Neural cell (in vitro differentiated cells): ENCODE data around the gene LGALS4. TPM values are rescaled to one million over a fixed set of nuclear protein-coding genes. Genes with fewer than 3 reads are reported as not detected.
"Not testable (repeated sequence)": the region's sequence is repeated elsewhere in the genome, so short reads cannot be mapped to it uniquely, and the experiment has no call there.

Source experiments
- H2AFZ ChIP-seq: fragments of 200-600, 300-800 bp; sonication (generic), shearing (Covaris generic); 2 replicates; pipeline ENCODE4 v1.6.0; 2014; ENCODE audit warnings: low read depth, mild to moderate bottlenecking, antibody characterized with exemption, low read length, moderate library complexity
- H3F3A ChIP-seq: fragments of 200-600 bp; shearing (Covaris generic); 2 replicates; pipeline ENCODE4 v1.6.1; 2016; ENCODE audit warnings: mild to moderate bottlenecking, moderate library complexity, mixed read lengths, antibody characterized with exemption, low read length; ENCODE audit not compliant: insufficient read depth, poor library complexity, severe bottlenecking
- H3K27ac ChIP-seq: fragments of 200-600, 300-800 bp; sonication (generic), shearing (Covaris generic); 2 replicates; pipeline ENCODE4 v1.5.1; 2014; ENCODE audit warnings: mild to moderate bottlenecking, low read length, moderate library complexity
- H3K27me3 ChIP-seq: fragments of 300-800, 200-600 bp; sonication (generic), shearing (Covaris generic); 2 replicates; pipeline ENCODE4 v1.6.0; 2014; ENCODE audit warnings: mild to moderate bottlenecking, low read depth, low read length, moderate library complexity; ENCODE audit not compliant: insufficient read depth
- H3K36me3 ChIP-seq: fragments of 300-800, 200-600 bp; sonication (generic), shearing (Covaris generic); 2 replicates; pipeline ENCODE4 v1.5.1; 2014; ENCODE audit warnings: mild to moderate bottlenecking, antibody characterized with exemption, low read length, moderate library complexity; ENCODE audit not compliant: insufficient read depth
- H3K4me2 ChIP-seq: fragments of 300-800, 200-600 bp; sonication (generic), shearing (Covaris generic); 2 replicates; pipeline ENCODE4 v1.6.0; 2014; ENCODE audit warnings: mild to moderate bottlenecking, low read length
- H3K4me3 ChIP-seq: fragments of 300-800, 200-600 bp; sonication (generic), shearing (Covaris generic); 2 replicates; pipeline ENCODE4 v1.5.1; 2014; ENCODE audit warnings: mild to moderate bottlenecking, low read length, moderate library complexity
- H3K79me2 ChIP-seq: fragments of 200-600 bp; shearing (Covaris generic); replicated peaks from 2 replicates; pipeline ENCODE4 v1.6.0; 2014; ENCODE audit warnings: mild to moderate bottlenecking, low read length, moderate library complexity; ENCODE audit not compliant: insufficient read depth
- H3K9ac ChIP-seq: fragments of 300-800, 200-600 bp; sonication (generic), shearing (Covaris generic); 2 replicates; pipeline ENCODE4 v1.6.1; 2016; ENCODE audit warnings: mild to moderate bottlenecking, low read length, mixed read lengths
- H3K9me2 ChIP-seq: fragments of 200-600 bp; shearing (Covaris generic); 2 replicates; pipeline ENCODE4 v1.6.1; 2016; ENCODE audit warnings: mild to moderate bottlenecking, low read length, mixed read lengths; ENCODE audit not compliant: insufficient read depth
- H3K9me3 ChIP-seq: fragments of 200-600, 300-800 bp; sonication (generic), shearing (Covaris generic); 2 replicates; pipeline ENCODE4 v1.6.1; 2016; ENCODE audit warnings: mild to moderate bottlenecking, mixed run types, low read length, moderate library complexity, mixed read lengths
- H4K20me1 ChIP-seq: fragments of 200-600 bp; shearing (Covaris generic); 2 replicates; pipeline ENCODE4 v1.6.1; 2016; ENCODE audit warnings: mild to moderate bottlenecking, mixed run types; ENCODE audit not compliant: insufficient read depth
- EP300 ChIP-seq: fragments of 450-650 bp; conservative IDR thresholded peaks from 2 replicates; pipeline ENCODE4 v1.6.1; 2014; ENCODE audit warnings: antibody characterized with exemption, mild to moderate bottlenecking, moderate library complexity; ENCODE audit not compliant: poor library complexity, severe bottlenecking
- EZH2 ChIP-seq: fragments of 200-600, 300-800 bp; shearing (Covaris generic), sonication (generic); IDR thresholded peaks from 2 replicates; pipeline ENCODE4 v1.6.1; 2014; ENCODE audit warnings: antibody characterized with exemption, low read length, borderline replicate concordance, mild to moderate bottlenecking; ENCODE audit not compliant: insufficient read depth, poor library complexity, severe bottlenecking
- MXI1 ChIP-seq: fragments of 450-650 bp; conservative IDR thresholded peaks from 2 replicates; pipeline ENCODE4 v1.6.1; 2014; ENCODE audit warnings: antibody characterized with exemption, mild to moderate bottlenecking; ENCODE audit not compliant: poor library complexity, severe bottlenecking
- POLR2AphosphoS5 ChIP-seq: IDR thresholded peaks from 2 replicates; pipeline ENCODE4 v1.6.1; 2012
- RAD21 ChIP-seq: fragments of 450-650 bp; conservative IDR thresholded peaks from 2 replicates; pipeline ENCODE4 v1.6.1; 2014; ENCODE audit warnings: antibody characterized with exemption, mild to moderate bottlenecking, moderate library complexity
- REST ChIP-seq: IDR thresholded peaks from 2 replicates; pipeline ENCODE4 v1.6.1; 2012; ENCODE audit warnings: borderline replicate concordance
- SMC3 ChIP-seq: fragments of 450-650 bp; conservative IDR thresholded peaks from 2 replicates; pipeline ENCODE4 v1.6.1; 2014; ENCODE audit warnings: antibody characterized with exemption, mild to moderate bottlenecking, moderate library complexity; ENCODE audit not compliant: poor library complexity
- TAF1 ChIP-seq: IDR thresholded peaks from 2 replicates; pipeline ENCODE4 v1.6.1; 2012; ENCODE audit warnings: low read depth
- polyA plus RNA-seq: library from polyadenylated mRNA; depleted of rRNA; stranded (reverse); fragments of >200 nt; gene quantifications from 2 replicates; pipeline ENCODE4 v1.2.3, GENCODE V29; 2014
- TF ChIP-seq, protein P1 (sequence below): fragments of 450-650 bp; IDR thresholded peaks from 2 replicates; pipeline ENCODE4 v1.5.1; 2014; ENCODE audit warnings: antibody characterized with exemption, mild to moderate bottlenecking, moderate library complexity; ENCODE audit not compliant: poor library complexity, severe bottlenecking

Gene LGALS4
- polyA plus RNA-seq, 1 donor from 2014 or later, result 1.3 TPM

GRCh38 chr19:38763795-38764220, 48.9 kb downstream of the LGALS4 start:
- H3K9me3 ChIP-seq, result no peaks in the 10 kb centered on the region
- H3K79me2 ChIP-seq, result no peaks in the 10 kb centered on the region
- H3K9me2 ChIP-seq, result no peaks in the 10 kb centered on the region
- no peaks in the 10 kb centered on the region for H3K27me3 ChIP-seq
- H3K27ac ChIP-seq, result no peak overlapping the region
- TF ChIP-seq MXI1, result no peak
- no peak for TF ChIP-seq REST
- no peak for TF ChIP-seq SMC3
- TF ChIP-seq EZH2, result no peak
- TF ChIP-seq EP300, result no peak
- no peak for TF ChIP-seq TAF1
- TF ChIP-seq RAD21, result no peak
- TF ChIP-seq POLR2AphosphoS5, result no peak
- TF ChIP-seq, protein P1, sequence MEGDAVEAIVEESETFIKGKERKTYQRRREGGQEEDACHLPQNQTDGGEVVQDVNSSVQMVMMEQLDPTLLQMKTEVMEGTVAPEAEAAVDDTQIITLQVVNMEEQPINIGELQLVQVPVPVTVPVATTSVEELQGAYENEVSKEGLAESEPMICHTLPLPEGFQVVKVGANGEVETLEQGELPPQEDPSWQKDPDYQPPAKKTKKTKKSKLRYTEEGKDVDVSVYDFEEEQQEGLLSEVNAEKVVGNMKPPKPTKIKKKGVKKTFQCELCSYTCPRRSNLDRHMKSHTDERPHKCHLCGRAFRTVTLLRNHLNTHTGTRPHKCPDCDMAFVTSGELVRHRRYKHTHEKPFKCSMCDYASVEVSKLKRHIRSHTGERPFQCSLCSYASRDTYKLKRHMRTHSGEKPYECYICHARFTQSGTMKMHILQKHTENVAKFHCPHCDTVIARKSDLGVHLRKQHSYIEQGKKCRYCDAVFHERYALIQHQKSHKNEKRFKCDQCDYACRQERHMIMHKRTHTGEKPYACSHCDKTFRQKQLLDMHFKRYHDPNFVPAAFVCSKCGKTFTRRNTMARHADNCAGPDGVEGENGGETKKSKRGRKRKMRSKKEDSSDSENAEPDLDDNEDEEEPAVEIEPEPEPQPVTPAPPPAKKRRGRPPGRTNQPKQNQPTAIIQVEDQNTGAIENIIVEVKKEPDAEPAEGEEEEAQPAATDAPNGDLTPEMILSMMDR, result no peak
- no peaks in the 10 kb centered on the region for H3K36me3 ChIP-seq
- no peaks in the 10 kb centered on the region for H3F3A ChIP-seq
- no peak overlapping the region for H3K4me2 ChIP-seq
- no peak overlapping the region for H3K4me3 ChIP-seq
- H3K9ac ChIP-seq, result no peak overlapping the region
- H4K20me1 ChIP-seq, result no peaks in the 10 kb centered on the region
- no peak overlapping the region for H2AFZ ChIP-seq

- H4K20me1 ChIP-seq, H3K4me3 ChIP-seq, H3K9me2 ChIP-seq, H3K9me3 ChIP-seq, H3K27me3 ChIP-seq, H3K36me3 ChIP-seq, H2AFZ ChIP-seq, H3F3A ChIP-seq, H3K4me2 ChIP-seq, H3K27ac ChIP-seq, H3K9ac ChIP-seq, H3K79me2 ChIP-seq: not testable (repeated sequence)
Measured at GRCh38 chr19:38761884-38762389, 50.8 kb downstream of the LGALS4 start.

DNA sequence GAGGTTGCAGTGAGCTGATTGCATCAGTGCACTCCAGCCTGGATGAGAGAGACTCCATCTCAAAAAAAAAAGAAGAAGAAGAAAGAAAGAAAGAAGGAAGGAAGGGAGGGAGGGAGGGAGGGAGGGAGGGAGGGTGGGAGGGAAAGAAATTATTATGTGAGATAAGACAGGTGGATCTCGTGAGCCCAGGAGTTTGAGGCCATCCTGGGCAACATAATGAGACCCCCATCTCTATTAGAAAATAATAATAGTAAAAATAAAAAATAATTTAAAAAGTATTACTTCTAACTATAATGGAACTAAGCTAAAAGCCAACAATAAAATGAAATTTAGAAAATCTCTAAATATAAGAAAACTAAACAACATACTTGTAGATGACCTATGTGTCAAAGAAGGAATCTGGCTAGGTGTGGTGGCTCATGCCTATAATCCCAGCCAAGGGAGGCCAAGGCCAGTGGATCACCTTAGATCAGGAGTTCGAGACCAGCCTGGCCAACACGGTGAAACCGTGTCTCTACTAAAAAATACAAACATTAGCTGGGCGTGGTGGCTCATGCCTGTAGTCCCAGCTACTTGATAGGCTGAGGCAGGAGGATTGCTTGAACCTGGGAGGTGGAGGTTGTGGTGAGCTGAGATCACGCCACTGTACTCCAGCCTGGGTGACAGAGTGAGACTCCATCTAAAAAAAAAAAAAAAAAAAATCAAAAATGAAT, 51.8 kb downstream of the LGALS4 start:
- not testable (repeated sequence) for H3K9me3 ChIP-seq, H3K9me2 ChIP-seq, H3K27me3 ChIP-seq, H3K4me2 ChIP-seq, H3K79me2 ChIP-seq, H3K4me3 ChIP-seq, H4K20me1 ChIP-seq, H3K36me3 ChIP-seq, H3K27ac ChIP-seq, H2AFZ ChIP-seq, H3K9ac ChIP-seq, H3F3A ChIP-seq
